SK-N-SH (cell line): Measurements from ENCODE around the gene C1RL. TPM values are rescaled to one million over a fixed set of nuclear protein-coding genes. Genes with fewer than 3 reads are reported as not detected.

ENCODE experiments used
- CTCF ChIA-PET: fragments of 300-600, 350-600 bp; formaldehyde crosslinking; extraction: SDS; loops from one replicate; lab custom pipeline; 2021; lab: Yijun Ruan, JAX
- POLR2A ChIA-PET: fragments of 350-600 bp; sonication (Branson Sonifier 250); formaldehyde crosslinking; extraction: SDS; loops from one replicate; lab custom pipeline; 2020; ENCODE audit warnings: antibody characterized with exemption, inconsistent platforms; lab: Yijun Ruan, JAX
- DNase-seq: peaks from one replicate; pipeline ENCODE4 v3.0.0; 2012
- H2AFZ ChIP-seq: fragments of 200-600 bp; sonication (generic); 2 replicates; pipeline ENCODE4 v1.8.1; 2016; ENCODE audit warnings: antibody characterized with exemption, mild to moderate bottlenecking, low read depth
- H3F3A ChIP-seq: fragments of 200-600 bp; sonication (generic); replicated peaks from 2 replicates; pipeline ENCODE3; 2016; ENCODE audit warnings: antibody characterized with exemption, mild to moderate bottlenecking; ENCODE audit not compliant: insufficient read depth
- H3K27ac ChIP-seq, 2 experiments: fragments of 200-500 bp in 1 of 2; fragments of 200-600 bp in 1 of 2; sonication (Bioruptor generic) in 1 of 2; sonication (generic), shearing (Covaris generic) in 1 of 2; 2 replicates each; pipeline versions ENCODE4 v1.5.1 to v1.6.1; 2014 to 2016; ENCODE audit warnings: low read depth in 2 of 2, inconsistent platforms in 1 of 2, low read length in 1 of 2, mild to moderate bottlenecking in 1 of 2, mixed read lengths in 1 of 2
- H3K27me3 ChIP-seq: fragments of 200-600 bp; sonication (generic), shearing (Covaris generic); 2 replicates; pipeline ENCODE4 v1.6.1; 2016; ENCODE audit warnings: mixed run types; ENCODE audit not compliant: insufficient read depth
- H3K36me3 ChIP-seq, 2 experiments: fragments of 200-500 bp in 1 of 2; fragments of 200-600 bp in 1 of 2; sonication (Bioruptor generic) in 1 of 2; sonication (generic) in 1 of 2; replicated peaks in 1 of 2; 2 replicates each; pipeline versions ENCODE3 to v1.5.1; 2014 to 2016; ENCODE audit warnings: low read length in 1 of 2, mild to moderate bottlenecking in 1 of 2; ENCODE audit not compliant: insufficient read depth in 2 of 2, control insufficient read depth in 1 of 2
- H3K4me1 ChIP-seq, 2 experiments: fragments of 200-500 bp in 1 of 2; fragments of 200-600 bp in 1 of 2; sonication (Bioruptor generic) in 1 of 2; sonication (generic), shearing (Covaris generic) in 1 of 2; 2 replicates each; pipeline versions ENCODE4 v1.5.1 to v1.6.1; 2014 to 2016; ENCODE audit warnings: low read depth in 1 of 2, low read length in 1 of 2, mixed run types in 1 of 2; ENCODE audit not compliant: insufficient read depth in 2 of 2, control insufficient read depth in 1 of 2
- H3K4me2 ChIP-seq: fragments of 200-600 bp; sonication (generic), shearing (Covaris generic); 2 replicates; pipeline ENCODE4 v1.6.1; 2017; ENCODE audit warnings: mixed run types
- H3K4me3 ChIP-seq, 2 experiments: fragments of 200-500 bp in 1 of 2; fragments of 200-600 bp in 1 of 2; sonication (Bioruptor generic) in 1 of 2; sonication (generic), shearing (Covaris generic) in 1 of 2; 2 replicates each; pipeline versions ENCODE4 v1.5.1 to v1.8.1; 2014 to 2016; ENCODE audit warnings: low read depth in 2 of 2, inconsistent platforms in 1 of 2, low read length in 1 of 2, mild to moderate bottlenecking in 1 of 2, mixed read lengths in 1 of 2, moderate library complexity in 1 of 2
- H3K79me2 ChIP-seq: fragments of 200-600 bp; sonication (generic); 2 replicates; pipeline ENCODE4 v1.8.1; 2017; ENCODE audit warnings: mild to moderate bottlenecking; ENCODE audit not compliant: insufficient read depth
- H3K9ac ChIP-seq: fragments of 200-600 bp; sonication (generic); 2 replicates; pipeline ENCODE4 v1.6.1; 2017; ENCODE audit warnings: mixed run types
- H3K9me2 ChIP-seq: fragments of 200-600 bp; sonication (generic); 2 replicates; pipeline ENCODE4 v1.6.1; 2017; ENCODE audit warnings: mixed run types
- H3K9me3 ChIP-seq: fragments of 200-600 bp; sonication (generic); 2 replicates; pipeline ENCODE4 v1.6.1; 2017; ENCODE audit warnings: mixed run types, mild to moderate bottlenecking, moderate library complexity
- H4K20me1 ChIP-seq: fragments of 200-600 bp; sonication (generic); 2 replicates; pipeline ENCODE4 v1.6.1; 2017; ENCODE audit warnings: mild to moderate bottlenecking, mixed run types; ENCODE audit not compliant: insufficient read depth
- CHD2 ChIP-seq: fragments of 150-350 bp; IDR thresholded peaks from 2 replicates; pipeline ENCODE4 v1.6.1; 2018; ENCODE audit warnings: low read length; ENCODE audit not compliant: partially characterized antibody
- GATA2 ChIP-seq: sonication (generic); formaldehyde crosslinking; IDR thresholded peaks from 2 replicates; pipeline ENCODE4 v1.5.0; 2020; ENCODE audit warnings: mild to moderate bottlenecking, missing genetic modification reagents
- NFIC ChIP-seq: IDR thresholded peaks from 2 replicates; pipeline ENCODE4 v1.4.0; 2012; ENCODE audit warnings: borderline replicate concordance
- RXRA ChIP-seq: IDR thresholded peaks from 2 replicates; pipeline ENCODE4 v1.4.0; 2012; ENCODE audit warnings: low read depth, mild to moderate bottlenecking, borderline replicate concordance
- TCF12 ChIP-seq: IDR thresholded peaks from 2 replicates; pipeline ENCODE4 v1.4.0; 2012
- WGBS: methylation state at CpG from one replicate; pipeline ENCODE4 v1.1.6; 2017; ENCODE audit warnings: low lambda C conversion rate; 5-methylcytosine and 5-hydroxymethylcytosine counted together
- polyA plus RNA-seq, 3 experiments: library from polyadenylated mRNA; depleted of rRNA; stranded (reverse); fragments of >200 nt; gene quantifications; 2 replicates each; pipeline ENCODE4 v1.2.3, GENCODE V29; 2012
- TF ChIP-seq, protein P1 (sequence below): fragments of 200-600 bp; sonication (generic); IDR thresholded peaks from 2 replicates; pipeline ENCODE4 v1.6.1; 2017; ENCODE audit warnings: antibody characterized with exemption, mild to moderate bottlenecking, moderate library complexity

C1RL gene
- polyA plus RNA-seq, 1 of the 3 experiments (the other 2 are of a cell fraction) = 8.3 TPM

DNA sequence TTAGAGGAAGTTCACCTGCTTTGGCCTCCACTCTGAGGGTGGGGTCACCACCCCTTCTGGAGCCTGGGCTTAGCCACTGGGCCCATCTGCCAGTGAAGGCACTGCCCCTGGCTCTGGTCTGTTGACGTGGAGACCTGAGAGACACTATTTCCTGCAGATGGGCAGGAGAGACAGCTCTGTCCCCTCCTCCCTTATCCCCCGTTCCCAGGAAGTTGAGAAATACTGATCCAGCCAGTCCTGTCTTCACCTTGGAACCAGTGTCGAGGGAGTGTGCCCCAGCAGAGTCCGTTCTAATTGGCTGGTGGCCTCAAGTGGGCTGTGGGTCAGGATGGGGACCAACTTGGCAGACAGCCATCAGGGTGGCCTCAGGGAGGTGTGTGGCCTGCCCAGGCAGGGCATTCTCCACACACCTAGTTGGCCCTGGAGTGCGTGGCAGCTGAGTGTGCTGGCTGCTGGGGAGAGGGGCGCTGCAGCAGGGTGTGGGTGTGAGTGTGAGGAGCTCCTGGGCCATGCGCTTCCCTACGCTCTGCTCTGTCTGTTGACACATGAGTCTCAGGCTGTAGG lies 46.5 kb upstream of the C1RL start:
- peak; percentile 69 for DNase-seq
- Histone ChIP-seq H3K27ac (peak overlapping the region in 1 of 2 experiments; percentile 86; a peak in 3 of 4 replicates), H3F3A (no peaks in the 10 kb centered on the region), H3K4me3 (no peak overlapping the region), H3K4me1 (peaks cover 0 to 33% of the 10 kb centered on the region in 2 experiments; a peak in 2 of 4 replicates), H3K9ac (no peak overlapping the region), H3K9me3 (no peaks in the 10 kb centered on the region), H3K36me3 (peaks cover 0 to 4% of the 10 kb centered on the region in 2 experiments), H4K20me1 (no peaks in the 10 kb centered on the region), H3K27me3 (no peaks in the 10 kb centered on the region), H3K9me2 (no peaks in the 10 kb centered on the region), H3K4me2 (peak overlapping the region; percentile 29; the same call in 1 of the 2 replicates), H3K79me2 (no peaks in the 10 kb centered on the region), H2AFZ (no peak overlapping the region)
- POLR2A ChIA-PET = interaction anchor here (0.5 to 1.0 kb wide), 3 partner anchors 9 to 35 kb away, joined by 3 to 4 read pairs (median 4); no protein-coding TSS in a partner anchor
- 67% methylated on average over 1 of the region's 8 CpGs for WGBS
- CTCF ChIA-PET = interaction anchor here (0.7 to 4.5 kb wide), 8 partner anchors 8 to 305 kb away, joined by 3 to 49 read pairs (median 8); partner anchors contain the start of genes C1RL, CLSTN3 and PEX5
- TF ChIP-seq NFIC = no peak
- peak; percentile 2; the same call in 1 of the 2 replicates for TF ChIP-seq GATA2 (CRISPR knock-in tag)

DNA sequence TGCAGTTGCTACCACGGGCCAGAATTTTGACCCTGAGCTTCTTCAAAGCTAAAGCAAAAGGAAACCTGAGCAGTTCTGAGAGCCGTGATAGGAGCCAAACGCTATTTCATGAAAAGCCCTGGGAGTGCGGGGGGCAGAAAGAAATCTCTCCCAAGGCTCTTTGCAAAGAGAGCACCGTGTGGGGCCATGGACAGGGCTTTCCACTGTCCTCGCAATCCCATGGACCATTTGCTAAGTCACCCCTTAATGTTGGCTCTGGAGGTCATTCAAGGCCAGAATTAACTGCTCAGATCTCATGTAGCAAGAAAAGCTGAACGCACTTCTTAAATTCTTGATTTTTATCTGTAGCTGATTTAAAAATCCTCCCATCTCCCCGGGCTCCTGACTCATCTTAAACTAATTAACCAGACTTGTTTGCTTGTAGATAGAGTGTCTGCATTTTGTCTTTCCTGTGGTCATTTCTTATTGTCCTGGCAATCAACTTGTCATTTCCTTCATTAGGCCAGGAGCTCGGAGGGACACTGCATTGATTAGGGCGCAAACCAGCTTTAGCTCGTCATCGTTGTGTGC lies 46.0 kb upstream of the C1RL start:
- Histone ChIP-seq H3K4me2 (peak overlapping the region; percentile 29; the same call in 1 of the 2 replicates), H3K36me3 (peaks cover 0 to 4% of the 10 kb centered on the region in 2 experiments), H3K79me2 (no peaks in the 10 kb centered on the region)
- TF ChIP-seq RXRA (no peak), TCF12 (peak; percentile 15; the same call in 1 of the 2 replicates), CHD2 (peak; percentile 35), GATA2 (CRISPR knock-in tag) (peak; percentile 19)
- TF ChIP-seq, protein P1, sequence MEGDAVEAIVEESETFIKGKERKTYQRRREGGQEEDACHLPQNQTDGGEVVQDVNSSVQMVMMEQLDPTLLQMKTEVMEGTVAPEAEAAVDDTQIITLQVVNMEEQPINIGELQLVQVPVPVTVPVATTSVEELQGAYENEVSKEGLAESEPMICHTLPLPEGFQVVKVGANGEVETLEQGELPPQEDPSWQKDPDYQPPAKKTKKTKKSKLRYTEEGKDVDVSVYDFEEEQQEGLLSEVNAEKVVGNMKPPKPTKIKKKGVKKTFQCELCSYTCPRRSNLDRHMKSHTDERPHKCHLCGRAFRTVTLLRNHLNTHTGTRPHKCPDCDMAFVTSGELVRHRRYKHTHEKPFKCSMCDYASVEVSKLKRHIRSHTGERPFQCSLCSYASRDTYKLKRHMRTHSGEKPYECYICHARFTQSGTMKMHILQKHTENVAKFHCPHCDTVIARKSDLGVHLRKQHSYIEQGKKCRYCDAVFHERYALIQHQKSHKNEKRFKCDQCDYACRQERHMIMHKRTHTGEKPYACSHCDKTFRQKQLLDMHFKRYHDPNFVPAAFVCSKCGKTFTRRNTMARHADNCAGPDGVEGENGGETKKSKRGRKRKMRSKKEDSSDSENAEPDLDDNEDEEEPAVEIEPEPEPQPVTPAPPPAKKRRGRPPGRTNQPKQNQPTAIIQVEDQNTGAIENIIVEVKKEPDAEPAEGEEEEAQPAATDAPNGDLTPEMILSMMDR = no peak
- TF ChIP-seq, all 33 proteins: peak for 3
- Histone ChIP-seq H3K4me3 (no peak overlapping the region), H2AFZ (no peak overlapping the region), H4K20me1 (no peaks in the 10 kb centered on the region), H3K9me2 (no peaks in the 10 kb centered on the region), H3K9me3 (no peaks in the 10 kb centered on the region), H3K27ac (peak overlapping the region; percentile 45 to 86; a peak in 3 of 4 replicates), H3K27me3 (no peaks in the 10 kb centered on the region), H3K9ac (no peak overlapping the region), H3K4me1 (peaks cover 0 to 33% of the 10 kb centered on the region in 2 experiments; a peak in 2 of 4 replicates), H3F3A (no peaks in the 10 kb centered on the region)
- no peak for DNase-seq
- WGBS = 48% methylated on average over 12 of the region's 12 CpGs
- CTCF ChIA-PET = interaction anchor here (0.7 to 4.5 kb wide), 8 partner anchors 9 to 306 kb away, joined by 3 to 49 read pairs (median 6); partner anchors contain the start of genes C1RL, CLSTN3 and PEX5
- POLR2A ChIA-PET = interaction anchor here (0.5 to 1.0 kb wide), 2 partner anchors 9 to 10 kb away, joined by 4 read pairs; no protein-coding TSS in a partner anchor
